RWPE1 (cell line): ENCODE results near the gene FBXO47.
"Not testable (repeated sequence)": the region's sequence is repeated elsewhere in the genome, so short reads cannot be mapped to it uniquely, and the experiment has no call there.

Experiments
- CTCF ChIA-PET: fragments of 350-600 bp; sonication (Branson Sonifier 250); formaldehyde crosslinking; extraction: SDS; loops from one replicate; lab custom pipeline; 2021; lab: Yijun Ruan, JAX
- POLR2A ChIA-PET: fragments of 400-600 bp; formaldehyde crosslinking; extraction: SDS; loops from one replicate; lab custom pipeline; 2020; ENCODE audit warnings: antibody characterized with exemption; ENCODE audit not compliant: low non-redundant PET; lab: Yijun Ruan, JAX
- DNase-seq: peaks from one replicate; pipeline ENCODE4 v3.0.0; 2012; ENCODE audit warnings: low spot score
- H3K27ac ChIP-seq: fragments of 450-650 bp; 2 replicates; pipeline ENCODE4 v1.5.1; 2017
- CTCF ChIP-seq: fragments of 450-650 bp; conservative IDR thresholded peaks from 2 replicates; pipeline ENCODE4 v1.5.1; 2017; ENCODE audit warnings: low read depth, mild to moderate bottlenecking

The FBXO47 gene

GRCh38 chr17:38912221-38912813, 54.9 kb downstream of the FBXO47 start:
- CTCF ChIA-PET, result no interaction called here
- POLR2A ChIA-PET, result no interaction called here
- TF ChIP-seq CTCF, result no peak
- no peak for DNase-seq
- peak overlapping the region; percentile 39 for H3K27ac ChIP-seq

GRCh38 chr17:38911731-38912081, 55.5 kb downstream of the FBXO47 start:
- POLR2A ChIA-PET, CTCF ChIA-PET, DNase-seq: not testable (repeated sequence)
- peak overlapping the region; percentile 39 for H3K27ac ChIP-seq

- TF ChIP-seq CTCF, result no peak
- H3K27ac ChIP-seq, result peak overlapping the region; percentile 39
- DNase-seq, result no peak
- POLR2A ChIA-PET, result no interaction called here
- CTCF ChIA-PET, result interaction anchor here (1.2 kb wide), 1 partner anchor 26 kb away, joined by 4 read pairs; no protein-coding TSS in a partner anchor
Observed at GRCh38 chr17:38911081-38911730, 56.0 kb downstream of the FBXO47 start.

- DNase-seq, result no peak
- no peak for TF ChIP-seq CTCF
- ChIA-PET CTCF (interaction anchor here (1.2 kb wide), 1 partner anchor 27 kb away, joined by 4 read pairs; no protein-coding TSS in a partner anchor), POLR2A (no interaction called here)
- H3K27ac ChIP-seq, result peak overlapping the region; percentile 39; the same call in 1 of the 2 replicates
Observed at GRCh38 chr17:38910325-38910724, 56.9 kb downstream of the FBXO47 start.

- TF ChIP-seq CTCF, result no peak
- CTCF ChIA-PET, result no interaction called here
- DNase-seq, result peak; percentile 52
- POLR2A ChIA-PET, result interaction anchor here (0.6 kb wide), 1 partner anchor 28 kb away, joined by 7 read pairs; no protein-coding TSS in a partner anchor
- H3K27ac ChIP-seq, result peak overlapping the region; percentile 86
Observed at GRCh38 chr17:38908676-38909181, 58.5 kb downstream of the FBXO47 start.

GRCh38 chr17:38907930-38908675, 59.1 kb downstream of the FBXO47 start:
- no peak for TF ChIP-seq CTCF

More at GRCh38 chr17:38907930-38908675, 59.1 kb downstream of the FBXO47 start:
- DNase-seq, result no peak
- peak overlapping the region; percentile 86 for H3K27ac ChIP-seq
- CTCF ChIA-PET, result no interaction called here
- POLR2A ChIA-PET, result no interaction called here
